CD4-positive, alpha-beta T cell treated with Interleukin-6 for 4 hours (primary cell): ENCODE measurements around the gene SREK1IP1.

Source experiments
- DNase-seq: peaks from one replicate; pipeline ENCODE4 v3.0.0-alpha.2; 2020; ENCODE audit warnings: mixed read lengths

Gene SREK1IP1

GRCh38 chr5:64768358-64769312, at the start of gene SREK1IP1, which contains the start of gene CWC27:
Gene SREK1IP1, minus strand, starts transcription at chr5:64768691. Its CDS starts 174 bp downstream, at chr5:64768517.
Gene CWC27, plus strand, starts transcription at chr5:64768930. Its CDS starts 217 bp downstream, at chr5:64769147.
- peak; percentile 82 for DNase-seq

- no peak for DNase-seq
Measured at GRCh38 chr5:64818245-64818644, 49.8 kb upstream of the SREK1IP1 start.

GRCh38 chr5:64814073-64814472, 45.6 kb upstream of the SREK1IP1 start:
- no peak for DNase-seq

GRCh38 chr5:64811050-64811640, 42.7 kb upstream of the SREK1IP1 start:
- peak; percentile 4 for DNase-seq

- no peak for DNase-seq
Measured at GRCh38 chr5:64807520-64807919, 39.0 kb upstream of the SREK1IP1 start.

GRCh38 chr5:64806537-64806936, 38.0 kb upstream of the SREK1IP1 start:
- DNase-seq = no peak

GRCh38 chr5:64800926-64801325, 32.4 kb upstream of the SREK1IP1 start:
- DNase-seq = no peak

- DNase-seq = no peak
Measured at GRCh38 chr5:64796301-64796700, 27.8 kb upstream of the SREK1IP1 start.

GRCh38 chr5:64794053-64794770, 25.7 kb upstream of the SREK1IP1 start:
- no peak for DNase-seq

- DNase-seq = no peak
Measured at GRCh38 chr5:64792469-64792868, 24.0 kb upstream of the SREK1IP1 start.

- no peak for DNase-seq
Measured at GRCh38 chr5:64790210-64790609, 21.7 kb upstream of the SREK1IP1 start.

- no peak for DNase-seq
Measured at GRCh38 chr5:64789457-64789856, 21.0 kb upstream of the SREK1IP1 start.

GRCh38 chr5:64788156-64788555, 19.7 kb upstream of the SREK1IP1 start:
- no peak for DNase-seq

GRCh38 chr5:64786372-64786771, 17.9 kb upstream of the SREK1IP1 start:
- no peak for DNase-seq

- DNase-seq = peak; percentile 82
Measured at GRCh38 chr5:64784451-64785025, 16.0 kb upstream of the SREK1IP1 start.

- no peak for DNase-seq
Measured at GRCh38 chr5:64775291-64775690, 6.8 kb upstream of the SREK1IP1 start.

GRCh38 chr5:64773533-64773932, 5.0 kb upstream of the SREK1IP1 start:
- no peak for DNase-seq

- DNase-seq = no peak
Measured at GRCh38 chr5:64771736-64772135, 3.2 kb upstream of the SREK1IP1 start.

GRCh38 chr5:64769855-64770254, 1.4 kb upstream of the SREK1IP1 start:
- DNase-seq = no peak

- peak; percentile 35 for DNase-seq
Measured at GRCh38 chr5:64767959-64768357, 533 bp downstream of the SREK1IP1 start.

- DNase-seq = no peak
Measured at GRCh38 chr5:64766941-64767340, 1.6 kb downstream of the SREK1IP1 start.

- no peak for DNase-seq
Measured at GRCh38 chr5:64765804-64766504, 2.5 kb downstream of the SREK1IP1 start.
